HUES64 (cell line): ENCODE results near the gene PLS3.
A peak's percentile ranks its signal among the peaks of the same experiment; 100 is the strongest.

ENCODE experiments used
- H3K27ac ChIP-seq: 2 replicates; pipeline ENCODE4 v1.7.0; 2013; ENCODE audit warnings: low read depth, low read length, inconsistent platforms
- H3K27me3 ChIP-seq: 2 replicates; pipeline ENCODE4 v1.6.1; 2013; ENCODE audit warnings: mild to moderate bottlenecking, low read length; ENCODE audit not compliant: insufficient read depth
- H3K36me3 ChIP-seq: 2 replicates; pipeline ENCODE4 v1.6.1; 2013; ENCODE audit warnings: mild to moderate bottlenecking, low read length; ENCODE audit not compliant: insufficient read depth
- H3K4me1 ChIP-seq: 2 replicates; pipeline ENCODE4 v1.6.1; 2013; ENCODE audit warnings: mild to moderate bottlenecking, low read length, moderate library complexity; ENCODE audit not compliant: insufficient read depth
- H3K4me3 ChIP-seq: 2 replicates; pipeline ENCODE4 v1.5.1; 2013; ENCODE audit warnings: mild to moderate bottlenecking, low read length, moderate library complexity
- H3K9ac ChIP-seq: 2 replicates; pipeline ENCODE4 v1.6.1; 2013; ENCODE audit warnings: mild to moderate bottlenecking, low read depth, low read length
- H3K9me3 ChIP-seq: 2 replicates; pipeline ENCODE4 v1.6.1; 2013; ENCODE audit warnings: low read depth, low read length; ENCODE audit not compliant: insufficient read depth
- WGBS: fragments of 150-250, 120-280 bp; methylation state at CpG from one replicate; pipeline ENCODE4 v1.1.7; 2013; ENCODE audit warnings: missing lambda C conversion rate; 5-methylcytosine and 5-hydroxymethylcytosine counted together

The PLS3 gene

GRCh38 chrX:115696039-115696438 lies 135.1 kb downstream of the PLS3 start:
- H3K4me3 ChIP-seq, result no peak overlapping the region
- H3K27me3 ChIP-seq, result no peaks in the 10 kb centered on the region
- WGBS, result 11% methylated on average over 5 of the region's 6 CpGs
- peak overlapping the region; percentile 74; the same call in 1 of the 2 replicates for H3K27ac ChIP-seq
- H3K36me3 ChIP-seq, result no peaks in the 10 kb centered on the region
- peaks cover 19% of the 10 kb centered on the region for H3K4me1 ChIP-seq
- H3K9ac ChIP-seq, result no peak overlapping the region
- no peaks in the 10 kb centered on the region for H3K9me3 ChIP-seq

GRCh38 chrX:115696939-115697338 lies 136.0 kb downstream of the PLS3 start:
- Histone ChIP-seq H3K27me3 (no peaks in the 10 kb centered on the region), H3K36me3 (no peaks in the 10 kb centered on the region), H3K9ac (no peak overlapping the region)

GRCh38 chrX:115697806-115698205 lies 136.8 kb downstream of the PLS3 start:
- Histone ChIP-seq H3K36me3 (no peaks in the 10 kb centered on the region), H3K9ac (no peak overlapping the region), H3K9me3 (no peaks in the 10 kb centered on the region), H3K4me1 (peaks cover 19% of the 10 kb centered on the region), H3K27me3 (no peaks in the 10 kb centered on the region), H3K27ac (no peak overlapping the region), H3K4me3 (no peak overlapping the region)
- 93% methylated on average over 2 of the region's 2 CpGs for WGBS

More at GRCh38 chrX:115696939-115697338, 136.0 kb downstream of the PLS3 start:
- Histone ChIP-seq H3K4me1 (peaks cover 19% of the 10 kb centered on the region), H3K27ac (peak overlapping the region; percentile 52; the same call in 1 of the 2 replicates), H3K9me3 (no peaks in the 10 kb centered on the region), H3K4me3 (no peak overlapping the region)
